GM12801 (cell line): Measurements from ENCODE around the gene APOL6.

ENCODE experiments used
- TF ChIP-seq, protein P1 (sequence below): IDR thresholded peaks from one replicate; pipeline ENCODE4 v1.5.1; 2011; ENCODE audit warnings: control low read depth; ENCODE audit not compliant: insufficient read length; ENCODE audit errors: extremely low read depth

Gene APOL6

DNA sequence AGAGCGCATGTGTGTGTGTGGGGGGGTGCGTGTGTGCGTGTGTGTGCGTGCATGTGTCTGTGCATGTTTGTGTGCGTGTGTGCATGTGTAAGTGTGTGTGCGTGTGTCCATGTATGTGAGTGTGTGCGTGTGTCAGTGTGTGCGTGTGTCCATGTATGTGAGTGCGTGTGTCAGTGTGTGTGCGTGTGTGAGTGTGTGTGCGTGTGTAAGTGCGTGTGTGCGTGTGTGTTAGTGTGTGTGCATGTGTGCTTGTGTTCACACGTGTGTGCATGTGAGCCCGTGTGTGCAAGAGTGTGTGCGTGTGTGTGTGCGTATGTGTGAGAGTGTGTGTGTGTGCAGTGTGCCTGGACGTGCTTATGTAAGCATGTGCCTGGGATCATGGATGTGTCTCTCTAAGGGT is 14.7 kb upstream of the APOL6 start:
- TF ChIP-seq, protein P1, sequence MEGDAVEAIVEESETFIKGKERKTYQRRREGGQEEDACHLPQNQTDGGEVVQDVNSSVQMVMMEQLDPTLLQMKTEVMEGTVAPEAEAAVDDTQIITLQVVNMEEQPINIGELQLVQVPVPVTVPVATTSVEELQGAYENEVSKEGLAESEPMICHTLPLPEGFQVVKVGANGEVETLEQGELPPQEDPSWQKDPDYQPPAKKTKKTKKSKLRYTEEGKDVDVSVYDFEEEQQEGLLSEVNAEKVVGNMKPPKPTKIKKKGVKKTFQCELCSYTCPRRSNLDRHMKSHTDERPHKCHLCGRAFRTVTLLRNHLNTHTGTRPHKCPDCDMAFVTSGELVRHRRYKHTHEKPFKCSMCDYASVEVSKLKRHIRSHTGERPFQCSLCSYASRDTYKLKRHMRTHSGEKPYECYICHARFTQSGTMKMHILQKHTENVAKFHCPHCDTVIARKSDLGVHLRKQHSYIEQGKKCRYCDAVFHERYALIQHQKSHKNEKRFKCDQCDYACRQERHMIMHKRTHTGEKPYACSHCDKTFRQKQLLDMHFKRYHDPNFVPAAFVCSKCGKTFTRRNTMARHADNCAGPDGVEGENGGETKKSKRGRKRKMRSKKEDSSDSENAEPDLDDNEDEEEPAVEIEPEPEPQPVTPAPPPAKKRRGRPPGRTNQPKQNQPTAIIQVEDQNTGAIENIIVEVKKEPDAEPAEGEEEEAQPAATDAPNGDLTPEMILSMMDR, result no peak

DNA sequence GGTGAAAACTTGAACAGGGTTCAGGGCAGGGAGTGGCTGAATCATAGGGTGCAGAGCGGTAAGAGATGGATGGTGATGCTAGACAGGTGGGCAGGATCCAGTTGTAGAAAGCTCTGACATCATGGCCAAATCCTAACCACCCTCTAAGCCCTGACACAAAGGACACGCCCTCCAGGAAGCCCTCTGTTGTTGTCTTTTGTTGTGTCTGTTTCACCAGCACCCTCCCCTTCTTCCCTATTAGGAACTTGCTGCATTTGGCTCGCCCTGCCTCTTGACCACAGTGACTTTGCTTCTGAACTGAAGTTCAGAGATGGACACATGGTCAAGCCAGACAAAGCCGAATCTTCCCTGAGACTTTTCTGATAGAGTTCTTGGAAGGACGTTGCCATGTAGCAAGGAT is 14.2 kb upstream of the APOL6 start:
- TF ChIP-seq, protein P1, result no peak

DNA sequence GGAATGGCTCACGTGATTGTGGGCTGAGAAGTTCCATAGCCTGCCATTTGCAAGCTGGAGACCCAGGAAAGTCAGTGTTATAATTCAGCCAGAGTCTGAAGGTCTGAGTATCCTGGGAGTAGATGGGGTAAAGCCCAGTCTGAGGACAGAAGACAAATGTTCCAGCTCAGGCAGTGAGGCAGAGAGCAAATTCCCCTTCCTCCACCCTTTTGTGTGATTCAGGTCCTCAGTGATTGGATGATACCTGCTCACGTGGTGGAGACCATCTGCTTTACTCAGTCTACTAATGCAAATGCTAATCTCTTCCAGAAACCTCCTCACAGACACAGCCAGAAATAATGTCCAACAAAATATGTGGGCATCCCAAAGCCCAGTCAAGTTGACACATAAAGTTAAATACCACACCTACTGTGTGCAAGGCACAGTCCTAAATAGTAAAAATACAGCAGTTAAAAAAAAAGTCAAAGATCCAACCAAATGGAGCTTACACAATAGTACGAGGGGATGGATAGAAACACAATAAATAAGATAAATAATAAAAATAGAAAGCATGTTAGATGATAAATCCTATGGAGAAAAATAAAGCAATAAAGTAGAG is 13.2 kb upstream of the APOL6 start:
- TF ChIP-seq, protein P1, result no peak

DNA sequence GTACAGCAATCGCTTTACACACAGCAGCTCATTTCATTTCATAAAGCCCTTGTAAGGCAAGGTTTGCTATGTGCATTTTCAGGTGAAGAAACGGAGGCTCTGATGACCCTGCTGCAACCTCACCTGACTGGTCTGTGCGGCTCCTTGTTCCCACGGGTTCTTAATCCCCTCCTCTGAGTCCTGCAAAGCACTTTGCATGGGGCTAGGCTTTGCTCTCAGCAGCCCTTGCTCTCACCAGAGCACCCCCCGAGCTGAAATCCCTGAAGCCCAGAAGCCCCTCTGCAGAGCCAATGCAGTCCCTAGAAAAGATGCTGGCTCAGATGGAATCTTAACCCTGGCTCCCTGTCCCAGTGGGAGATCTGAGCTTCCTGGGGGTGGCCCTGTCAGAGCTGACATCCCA is 11.0 kb upstream of the APOL6 start:
- TF ChIP-seq, protein P1, result no peak

DNA sequence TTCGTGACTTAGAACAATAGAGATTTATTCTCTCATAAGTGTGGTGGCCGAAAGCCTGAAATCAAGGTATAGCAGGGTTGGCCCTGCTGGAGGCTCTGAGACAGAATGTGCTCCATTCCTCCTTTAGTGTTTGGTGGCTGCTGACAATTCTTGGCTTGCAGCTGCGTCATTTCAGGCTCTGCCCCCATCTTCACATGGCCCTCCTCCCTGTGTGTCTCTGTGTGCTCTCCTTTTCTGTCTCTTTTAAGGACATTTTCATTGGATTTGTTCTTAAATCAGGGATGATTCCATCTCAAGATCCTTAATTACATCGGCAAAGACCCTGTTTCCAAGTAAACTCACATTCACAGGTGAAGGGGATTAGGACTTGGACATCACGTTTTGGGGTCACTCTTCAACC is 10.2 kb upstream of the APOL6 start:
- TF ChIP-seq, protein P1, result no peak

DNA sequence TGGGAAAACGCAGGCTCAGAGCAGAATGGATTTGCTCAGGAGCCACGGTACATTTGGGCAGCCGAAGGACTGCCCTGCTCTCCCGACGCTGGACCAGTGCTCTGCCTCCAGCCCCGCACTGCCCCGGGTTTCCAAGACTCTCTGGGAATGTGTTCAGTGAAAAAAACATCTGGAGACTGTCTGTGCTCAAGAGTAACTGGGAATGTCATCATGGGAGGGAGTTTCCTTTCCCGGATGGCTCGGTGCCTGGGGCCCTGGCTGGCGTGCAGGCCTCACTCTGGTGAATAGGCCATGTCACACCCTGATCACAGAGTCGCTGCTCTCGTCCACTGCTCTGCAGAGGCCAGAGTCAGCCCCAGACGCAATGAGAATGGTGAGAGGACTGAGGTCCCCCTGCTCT is 9.8 kb upstream of the APOL6 start:
- TF ChIP-seq, protein P1, result no peak

DNA sequence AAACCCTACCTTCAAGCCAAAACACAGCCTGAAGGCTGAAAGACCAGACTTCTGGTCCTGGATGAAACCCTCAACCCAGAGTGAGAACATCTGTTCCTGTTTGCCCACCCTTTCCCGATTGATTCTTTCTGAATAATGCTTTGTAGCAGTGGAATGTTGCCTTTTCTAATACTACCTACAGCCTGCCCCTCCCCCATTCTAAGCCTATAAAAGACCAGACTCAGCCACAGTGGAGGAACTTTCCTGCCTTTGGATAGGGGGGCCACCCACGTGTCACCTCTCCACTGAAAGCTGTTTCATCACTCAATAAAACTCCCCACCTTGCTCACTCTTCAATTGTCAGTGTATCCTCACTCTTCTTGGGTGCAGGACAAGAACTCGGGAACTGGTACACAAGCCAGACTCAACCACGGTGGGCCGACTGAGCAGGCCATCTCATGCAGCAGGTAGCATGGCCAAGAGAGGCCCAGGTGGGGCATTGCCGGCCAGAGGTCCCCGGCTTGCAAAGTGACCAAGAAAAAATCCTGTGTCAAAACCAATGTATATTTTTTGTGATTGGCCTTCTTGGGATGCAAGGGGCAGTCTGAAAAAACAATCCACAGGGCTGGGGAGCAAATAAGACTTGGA is 6.6 kb upstream of the APOL6 start:
- TF ChIP-seq, protein P1, result no peak

DNA sequence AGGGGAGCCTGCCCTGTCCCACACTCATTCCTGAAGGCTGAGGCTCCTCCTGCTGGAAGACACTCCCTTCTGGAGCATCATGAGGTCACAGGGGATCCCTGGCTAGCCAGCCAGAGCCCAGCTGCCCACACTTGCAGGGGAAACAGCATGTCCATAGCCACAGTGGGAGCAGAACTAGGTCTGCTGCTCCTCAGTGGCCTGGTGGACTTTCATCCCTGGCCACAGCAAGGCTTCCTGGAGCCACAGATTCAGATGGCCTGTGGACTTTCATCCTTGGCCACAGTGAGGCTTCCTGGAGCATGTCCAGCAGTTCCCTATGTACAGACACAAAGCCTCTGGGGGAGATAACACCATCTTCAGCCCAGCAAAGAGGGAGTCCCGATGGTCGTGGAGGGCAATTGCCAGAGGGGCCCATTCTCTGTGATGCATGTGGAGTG is 5.9 kb upstream of the APOL6 start:
- TF ChIP-seq, protein P1, result no peak
